ENCODE results near the gene SMYD2.

Gene SMYD2

DNA sequence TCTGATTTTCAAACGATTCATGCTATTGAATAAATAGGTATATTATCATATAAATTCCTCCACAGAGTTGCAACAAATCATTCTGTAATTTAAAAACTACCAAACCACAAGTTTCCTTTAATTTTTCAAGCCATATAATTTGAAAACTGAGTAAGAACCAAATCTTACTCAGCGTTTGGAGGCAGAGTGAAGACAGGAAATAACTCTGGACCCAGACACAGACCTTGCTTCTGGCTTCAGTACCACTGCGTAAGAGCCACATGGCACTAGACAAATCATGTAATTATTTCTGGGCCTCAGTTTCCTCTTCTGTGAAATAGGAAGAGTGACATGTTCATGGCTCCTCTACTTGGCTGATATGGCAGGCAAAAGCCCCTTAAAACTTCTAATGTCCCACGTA lies 82.4 kb downstream of the SMYD2 start:
- DNase-seq, result no peak

DNA sequence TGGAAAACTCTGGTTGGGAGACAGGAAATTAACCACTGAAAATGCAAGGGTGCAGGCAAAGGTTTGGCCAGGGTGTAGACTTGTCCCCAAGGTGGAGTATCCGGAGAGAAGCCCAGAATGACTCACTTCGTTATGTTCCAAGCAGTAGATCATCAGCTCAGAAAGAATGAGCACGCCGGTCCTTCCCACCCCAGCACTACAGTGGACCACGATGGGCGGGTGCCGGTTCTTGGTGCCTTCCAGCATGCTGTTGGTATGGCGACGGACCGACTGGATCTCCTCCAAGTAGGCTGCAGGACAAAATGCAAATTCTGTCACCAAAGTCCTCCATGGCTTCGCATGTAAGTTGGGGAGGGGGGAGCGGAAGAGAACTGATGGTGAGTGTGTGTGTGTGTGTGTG lies 83.4 kb downstream of the SMYD2 start:
- DNase-seq, result no peak

DNA sequence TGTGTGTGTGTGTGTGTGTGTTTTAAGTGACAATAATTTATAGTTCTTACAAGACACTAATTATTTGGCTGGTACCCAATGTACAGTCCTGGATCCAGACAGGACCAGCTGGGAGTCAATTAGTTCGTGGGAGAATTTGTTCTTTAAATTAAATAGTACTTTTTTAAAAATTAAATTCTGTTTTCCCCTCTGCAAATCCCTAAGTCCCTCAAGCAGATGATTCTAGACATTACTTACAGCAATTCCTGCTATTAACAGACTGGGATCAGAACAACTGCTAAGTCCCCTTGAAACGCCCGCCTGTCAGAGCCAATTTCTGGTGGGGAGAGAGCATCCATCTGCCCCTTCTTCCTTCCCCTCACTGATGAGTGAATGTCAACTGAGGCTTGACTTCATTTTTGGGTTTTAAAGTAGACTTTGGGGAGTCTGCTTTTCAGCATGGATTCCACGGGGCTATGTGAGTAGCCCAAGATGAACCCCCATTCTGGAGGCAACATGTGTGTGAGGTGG lies 83.9 kb downstream of the SMYD2 start:
- DNase-seq, result no peak

DNA sequence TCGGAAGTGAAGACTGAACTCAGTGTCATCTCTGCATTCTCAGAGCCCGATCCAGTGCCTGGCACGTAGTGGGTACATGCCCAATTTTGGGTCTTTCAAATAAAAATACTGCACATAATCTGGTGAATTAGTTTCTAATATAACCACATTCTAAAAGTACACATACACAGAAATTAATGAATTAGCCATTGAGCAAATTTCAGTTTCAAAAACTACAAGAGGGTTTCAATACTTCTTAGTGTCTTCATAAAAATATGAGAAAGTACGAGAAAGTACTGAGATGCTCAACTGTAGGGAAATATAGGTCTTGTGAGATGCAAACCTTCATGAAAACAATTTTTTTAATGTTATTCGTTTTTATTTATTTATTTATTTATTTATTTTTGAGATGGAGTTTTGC lies 86.9 kb downstream of the SMYD2 start:
- DNase-seq, result no peak

DNA sequence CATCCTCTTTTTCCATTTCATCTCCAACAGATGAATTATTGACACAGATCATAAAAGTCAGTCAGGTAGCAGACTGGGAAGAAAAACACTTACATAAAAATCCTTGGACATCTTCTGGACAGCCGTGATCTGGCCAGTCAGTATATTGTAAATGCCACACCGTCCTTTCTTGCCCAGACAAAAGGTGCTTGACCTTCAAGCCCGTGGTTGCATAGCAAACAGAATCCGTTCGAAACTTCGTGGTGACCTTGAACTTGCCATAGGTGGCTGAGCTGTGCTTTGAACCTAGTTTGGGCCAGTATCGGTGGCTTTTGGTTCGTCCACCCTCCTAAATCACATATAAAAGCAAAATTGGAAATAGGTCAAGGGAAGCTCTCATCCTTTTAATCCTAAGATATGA lies 88.4 kb downstream of the SMYD2 start:
- DNase-seq, result no peak

DNA sequence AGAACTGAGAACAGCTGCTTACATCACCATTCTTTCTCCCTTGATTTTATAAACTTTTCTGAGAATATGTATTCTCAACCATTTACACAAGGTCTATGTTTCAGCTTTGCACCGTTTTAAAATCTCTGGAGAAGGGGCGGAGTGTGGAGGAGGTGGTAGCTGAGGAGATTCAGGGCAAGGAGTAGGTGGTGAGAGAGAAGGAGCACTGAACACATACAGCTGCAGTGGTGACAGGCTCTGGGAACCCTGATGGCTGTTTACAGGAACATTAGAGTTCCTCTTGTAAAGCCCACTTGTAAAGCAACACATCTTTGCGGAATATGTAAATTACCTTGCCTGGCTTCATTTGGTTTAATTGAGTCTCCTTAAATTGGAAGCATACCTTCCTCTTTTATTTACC lies 89.7 kb downstream of the SMYD2 start:
- no peak for DNase-seq

DNA sequence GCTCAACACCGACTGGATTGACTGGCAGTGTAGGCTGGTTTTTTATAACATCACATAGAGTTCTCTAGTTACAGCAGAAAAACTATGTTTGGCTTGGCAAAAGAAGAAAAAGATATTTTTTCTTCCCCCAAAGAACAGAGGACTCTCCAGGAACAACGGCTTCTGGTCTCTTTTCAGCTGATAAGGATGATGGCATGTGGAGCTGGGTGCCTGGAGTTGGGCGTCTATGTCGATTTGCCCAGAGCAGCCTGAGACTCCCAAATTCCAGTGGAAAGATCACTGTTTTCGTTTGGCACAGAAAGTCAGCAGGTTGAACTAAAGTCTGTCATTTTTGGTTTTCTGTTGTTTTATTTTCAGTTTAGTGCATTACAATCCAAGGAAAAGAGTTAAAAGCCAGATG lies 91.1 kb downstream of the SMYD2 start:
- no peak for DNase-seq

DNA sequence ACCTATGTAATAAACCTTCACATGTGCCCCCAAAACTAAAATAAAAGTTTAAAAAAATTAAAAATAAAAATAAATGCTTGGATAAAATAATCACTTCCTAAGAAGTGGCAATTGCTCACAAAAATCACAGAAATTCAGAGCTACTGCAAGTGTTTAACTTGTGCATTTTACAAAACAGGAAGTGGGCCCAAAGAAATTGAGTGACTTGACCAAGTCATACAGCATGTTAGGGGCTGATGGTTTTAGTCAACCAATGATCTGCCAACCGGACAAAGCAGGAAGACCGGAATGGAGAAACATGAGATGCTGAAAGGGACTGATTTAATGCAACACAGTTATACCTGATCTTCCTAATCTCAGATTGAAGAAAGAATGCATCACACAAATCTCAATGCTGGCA lies 96.5 kb downstream of the SMYD2 start:
- DNase-seq, result no peak

DNA sequence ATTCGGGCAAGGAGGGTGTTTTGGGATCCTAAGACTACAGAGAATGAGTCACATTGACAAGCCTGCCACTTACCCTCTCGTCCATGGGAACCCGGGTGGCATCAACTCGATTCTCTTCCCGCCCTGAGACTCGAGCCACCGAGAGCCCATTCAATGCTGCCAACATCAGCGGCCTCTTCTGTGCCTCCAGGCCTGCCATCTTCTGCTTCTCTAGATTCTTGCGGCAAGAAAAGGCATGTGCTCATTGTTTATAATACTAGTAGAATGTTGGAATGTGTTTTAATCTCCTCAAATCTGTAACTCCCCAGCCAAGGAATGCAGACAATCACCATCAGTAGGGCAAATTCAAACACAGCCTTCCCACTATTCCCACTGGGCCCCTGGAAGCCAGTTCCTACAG lies 96.9 kb downstream of the SMYD2 start:
- no peak for DNase-seq

DNA sequence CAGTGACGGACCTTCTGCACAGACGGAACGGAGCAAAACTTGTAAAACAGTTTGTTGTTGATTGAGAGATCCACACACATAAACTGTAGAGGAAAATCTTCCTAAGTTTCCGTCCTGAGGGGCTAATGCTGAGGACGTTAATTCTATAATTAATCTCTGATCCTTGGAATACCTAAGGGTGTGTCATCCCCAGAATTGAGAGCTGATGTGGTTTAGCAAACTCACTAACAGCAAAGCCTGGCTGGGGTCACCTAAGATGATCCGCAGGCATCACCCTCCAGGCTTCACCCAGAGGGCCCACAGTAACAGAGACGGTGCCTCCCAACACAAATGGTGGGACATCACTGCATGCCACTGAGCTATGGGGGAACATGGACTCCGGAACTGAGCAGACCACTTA lies 97.5 kb downstream of the SMYD2 start:
- no peak for DNase-seq

DNA sequence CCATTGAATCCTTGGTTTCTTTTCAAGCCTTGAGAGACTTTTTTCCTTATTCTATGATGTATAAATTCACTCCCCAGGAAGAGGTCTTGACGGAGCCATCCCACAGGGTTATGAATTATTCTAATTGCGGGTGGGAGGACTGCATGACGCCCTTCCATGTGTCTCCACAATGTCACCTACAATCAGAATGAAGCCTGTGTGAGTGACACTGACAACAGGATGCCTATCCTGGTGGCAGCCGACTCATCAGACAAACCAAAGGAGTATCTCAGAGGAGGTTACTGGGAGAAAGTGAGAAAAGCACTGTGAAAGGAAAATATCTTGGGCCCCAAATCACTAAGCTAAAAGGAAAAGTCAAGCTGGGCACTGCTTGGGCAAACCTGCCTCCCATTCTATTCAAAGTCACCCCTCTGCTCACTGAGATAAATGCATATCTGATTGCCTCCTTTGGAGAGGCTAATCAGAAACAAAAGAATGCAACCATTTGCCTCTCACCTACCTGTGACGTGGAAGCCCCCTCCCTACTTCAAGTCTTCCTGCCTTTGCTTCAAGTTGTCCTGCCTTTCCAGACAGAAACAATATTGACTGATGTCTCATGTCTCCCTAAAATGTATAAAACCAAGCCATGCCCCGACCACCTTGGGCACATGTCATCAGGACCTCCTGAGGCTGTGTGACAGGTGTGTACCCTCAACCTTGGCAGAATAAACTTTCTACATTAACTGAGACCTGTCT lies 98.4 kb downstream of the SMYD2 start:
- no peak for DNase-seq

DNA sequence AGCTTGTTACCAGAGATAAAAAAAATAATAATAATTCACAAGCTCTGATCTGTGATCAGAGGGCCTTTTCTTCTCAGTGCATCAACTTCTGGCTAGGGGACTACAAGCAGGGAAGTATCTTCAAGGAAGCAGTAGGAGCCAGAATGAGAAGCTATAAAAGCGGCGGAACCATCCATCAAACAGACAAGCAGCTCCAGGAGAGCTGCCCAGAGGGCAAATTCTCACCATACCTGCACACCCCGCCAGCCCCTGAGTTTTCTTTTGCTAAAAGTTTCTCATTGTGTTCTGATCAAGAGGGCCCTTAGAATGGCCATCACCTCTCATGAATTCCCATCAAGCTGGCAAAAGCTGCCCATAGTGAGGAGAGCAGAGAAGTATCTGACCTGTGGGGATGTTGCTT lies 99.4 kb downstream of the SMYD2 start:
- no peak for DNase-seq

DNA sequence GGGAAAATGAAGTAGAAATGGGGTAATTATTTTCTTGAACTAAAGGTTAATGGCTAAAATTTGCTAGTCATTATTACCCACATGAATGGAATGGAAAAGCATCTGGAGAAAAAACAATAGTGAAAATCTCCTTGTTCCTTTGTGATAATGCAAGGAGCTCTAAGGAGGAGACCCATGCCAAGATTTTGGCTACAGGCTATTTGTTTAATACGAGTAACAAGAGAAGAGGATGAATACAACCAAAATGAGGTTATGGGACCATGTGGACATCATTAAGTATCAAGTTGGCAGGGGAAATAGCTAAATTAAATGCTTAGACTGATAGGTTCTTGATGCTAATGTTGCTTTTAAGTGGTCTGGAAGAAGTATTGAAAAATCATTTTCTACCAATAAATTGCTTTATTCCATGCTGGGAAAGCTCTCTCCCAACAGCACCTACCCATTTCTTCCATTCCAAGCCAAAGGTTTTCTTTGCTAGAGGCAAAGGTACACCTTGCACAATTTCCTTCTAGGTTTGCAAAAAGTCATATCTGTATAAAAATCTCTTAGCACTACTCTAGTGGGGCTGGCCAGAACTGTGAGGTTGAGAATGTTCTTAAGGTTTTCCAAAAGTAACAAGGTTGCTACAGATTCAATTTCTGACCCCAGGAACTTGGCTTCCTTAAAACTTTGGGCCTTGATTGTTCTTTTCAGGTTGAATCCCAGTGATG lies 100.2 kb downstream of the SMYD2 start:
- no peak for DNase-seq

DNA sequence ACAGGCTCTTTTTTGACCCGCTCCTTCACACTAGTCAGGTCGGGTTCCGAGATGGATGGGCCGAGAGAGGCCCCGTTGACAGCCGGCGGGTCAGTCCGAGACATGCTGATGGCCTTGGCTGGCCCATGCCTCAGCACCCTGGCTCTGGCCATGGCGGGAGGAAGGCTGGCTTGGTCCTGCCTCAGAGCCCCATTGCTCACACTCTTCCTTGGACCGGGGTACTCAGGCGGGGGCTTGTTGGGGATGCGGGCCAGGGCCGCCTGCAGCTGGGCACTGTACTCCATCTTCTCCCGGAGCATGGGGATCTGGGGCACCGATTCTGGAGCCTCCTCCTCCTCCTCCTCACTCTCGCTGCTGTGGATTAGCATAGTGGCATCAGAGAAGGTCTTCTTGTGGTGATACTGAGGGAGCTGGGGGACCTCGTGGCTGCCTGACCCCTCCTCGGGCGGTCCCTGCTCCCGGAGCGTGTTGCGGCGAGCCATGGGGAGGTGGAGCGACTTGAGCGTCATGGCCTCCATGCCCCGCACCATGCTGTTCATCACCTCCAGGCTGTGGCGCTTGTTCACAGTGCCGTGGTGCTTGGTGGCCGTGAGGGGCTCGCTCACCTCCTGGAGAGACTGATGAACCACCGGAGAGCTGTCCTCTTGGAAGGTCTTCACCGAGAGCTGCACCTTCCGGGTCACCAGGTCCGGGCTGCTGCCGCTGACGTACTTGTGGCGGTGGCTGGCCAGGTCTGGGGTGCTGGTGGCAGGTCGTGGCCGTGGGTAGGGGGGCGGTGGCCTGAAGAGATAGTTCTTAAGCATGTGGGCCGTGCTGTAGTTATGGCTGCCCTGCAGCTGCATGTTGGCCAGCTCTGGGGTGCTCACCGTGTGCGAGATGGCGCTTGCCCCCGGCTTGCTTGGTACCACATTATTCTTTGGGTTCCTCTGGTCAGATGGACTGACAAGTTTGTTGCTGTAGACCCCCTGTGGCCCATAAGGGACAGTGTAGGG lies 102.7 kb downstream of the SMYD2 start:
- no peak for DNase-seq

DNA sequence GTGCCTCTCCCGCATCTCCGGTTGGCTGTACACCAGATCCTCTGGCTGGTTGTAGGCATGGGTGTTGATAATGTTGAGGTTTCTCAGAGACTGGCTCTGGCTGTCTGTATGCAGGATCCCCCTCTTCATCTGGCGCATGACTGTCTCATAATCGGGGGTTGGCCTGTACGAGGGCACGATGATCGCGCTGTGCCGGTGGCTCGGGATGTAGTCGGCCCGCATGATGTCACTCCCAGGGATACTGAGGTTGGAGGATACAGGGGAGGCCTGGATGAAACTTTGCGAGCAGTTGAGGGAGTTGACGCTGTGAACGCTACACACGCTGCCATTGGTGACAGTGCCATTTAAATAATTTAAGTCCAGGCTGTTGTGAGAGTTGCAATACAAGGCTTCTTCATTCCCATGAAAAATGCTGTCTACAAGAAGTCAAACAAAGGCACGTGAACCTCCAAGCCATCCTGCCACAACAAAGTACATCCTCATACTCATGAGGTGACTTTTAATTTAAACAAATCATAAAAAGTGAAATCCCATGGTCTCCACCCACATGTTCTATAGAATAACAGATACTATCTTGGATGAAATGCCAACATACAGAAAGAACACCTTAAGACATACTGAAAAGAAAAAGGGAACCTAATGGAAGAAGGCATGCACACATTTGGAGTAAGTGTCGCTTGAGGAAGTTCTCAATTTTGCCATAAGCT lies 103.6 kb downstream of the SMYD2 start:
- no peak for DNase-seq

DNA sequence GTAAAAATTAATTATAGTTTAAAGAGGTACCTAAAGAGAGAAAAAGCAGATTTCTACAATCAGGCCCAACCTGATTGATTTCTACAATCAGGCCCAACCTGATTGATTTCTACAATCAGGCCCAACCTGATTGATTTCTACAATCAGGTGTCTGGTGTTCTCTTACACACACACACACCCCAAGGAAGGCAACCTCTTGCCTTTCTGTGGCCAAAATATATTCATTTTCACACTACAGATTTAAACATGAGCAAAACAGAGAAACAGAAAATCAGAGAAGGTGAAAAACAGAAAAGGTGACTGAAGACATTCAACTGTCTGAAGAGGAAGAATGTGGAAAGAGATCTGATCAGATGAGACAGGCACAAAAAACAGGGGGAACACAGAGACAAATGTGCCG lies 104.5 kb downstream of the SMYD2 start:
- no peak for DNase-seq

DNA sequence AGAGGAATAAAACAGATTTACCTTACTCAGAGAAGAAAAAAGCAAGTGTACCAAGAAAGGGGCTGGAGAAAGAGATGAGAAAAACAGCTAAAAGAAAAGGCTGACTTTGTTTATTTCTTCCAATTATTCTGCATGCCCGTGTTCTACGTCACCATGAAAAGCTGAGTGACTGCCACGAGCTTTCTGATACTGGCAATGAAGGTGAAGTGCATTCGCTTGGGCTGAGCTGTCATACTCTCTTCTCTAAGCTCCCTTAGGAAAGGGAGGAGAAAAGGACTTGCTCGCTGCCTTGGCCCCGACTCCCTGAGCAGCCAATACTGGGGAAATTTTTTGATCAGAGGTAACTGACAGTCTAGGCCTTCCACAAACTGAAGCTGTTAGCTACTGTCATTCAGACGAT lies 105.4 kb downstream of the SMYD2 start:
- DNase-seq, result no peak
